Activated B cell treated with CpG ODN at 0.5 μM for 24 hours (primary cell): Measurements from ENCODE around the gene ZNF688. TPM values are rescaled to one million over a fixed set of nuclear protein-coding genes. Genes with fewer than 3 reads are reported as not detected.
A peak's percentile ranks its signal among the peaks of the same experiment; 100 is the strongest.

Experiments used
- ATAC-seq: fragments of 200-7000 bp; cut with Tn5 transposase; one replicate; pipeline ENCODE4 v1.10.0; 2021; ENCODE audit warnings: low read depth, mild to moderate bottlenecking, moderate library complexity
- CTCF ChIA-PET: fragments of 350-600 bp; sonication (Branson Sonifier 250); formaldehyde crosslinking; loops from one replicate; lab custom pipeline; 2021; ENCODE audit warnings: antibody characterized with exemption; lab: Charles Lee
- POLR2A ChIA-PET: fragments of 350-600 bp; sonication (Branson Sonifier 250); formaldehyde crosslinking; loops from one replicate; lab custom pipeline; 2021; ENCODE audit warnings: antibody characterized with exemption; lab: Charles Lee
- DNase-seq: peaks from one replicate; pipeline ENCODE4 v3.0.0; 2022
- H3K27ac Mint-ChIP-seq: one replicate; pipeline ENCODE4 v1.8.0; 2020; ENCODE audit warnings: mixed read lengths
- H3K27me3 Mint-ChIP-seq: one replicate; pipeline ENCODE4 v1.8.0; 2021; ENCODE audit warnings: mixed read lengths
- H3K36me3 Mint-ChIP-seq: one replicate; pipeline ENCODE4 v1.8.0; 2021; ENCODE audit warnings: low read depth, mixed read lengths
- H3K4me1 Mint-ChIP-seq: one replicate; pipeline ENCODE4 v1.8.0; 2021; ENCODE audit warnings: mixed read lengths
- H3K4me3 Mint-ChIP-seq: one replicate; pipeline ENCODE4 v1.8.0; 2020; ENCODE audit warnings: mild to moderate bottlenecking, mixed read lengths
- H3K9me3 Mint-ChIP-seq: one replicate; pipeline ENCODE4 v1.8.0; 2020; ENCODE audit warnings: mixed read lengths
- intact Hi-C: fragments of 100-400 bp; cut with micrococcal nuclease; formaldehyde crosslinking; loops from one replicate; pipeline ENCODE4 v1.15.1; 2024
- total RNA-seq: library from RNA; stranded (reverse); gene quantifications from 2 replicates; pipeline ENCODE4 v1.2.3, GENCODE V29; 2022
- TF ChIP-seq, protein P1 (sequence below): fragments of 200-600 bp; IDR thresholded peaks from one replicate; pipeline ENCODE4 v1.8.0; 2022; ENCODE audit warnings: antibody characterized with exemption, mild to moderate bottlenecking

The ZNF688 gene
- total RNA-seq, 1 donor from 2014 or later, result 14.7 TPM

DNA sequence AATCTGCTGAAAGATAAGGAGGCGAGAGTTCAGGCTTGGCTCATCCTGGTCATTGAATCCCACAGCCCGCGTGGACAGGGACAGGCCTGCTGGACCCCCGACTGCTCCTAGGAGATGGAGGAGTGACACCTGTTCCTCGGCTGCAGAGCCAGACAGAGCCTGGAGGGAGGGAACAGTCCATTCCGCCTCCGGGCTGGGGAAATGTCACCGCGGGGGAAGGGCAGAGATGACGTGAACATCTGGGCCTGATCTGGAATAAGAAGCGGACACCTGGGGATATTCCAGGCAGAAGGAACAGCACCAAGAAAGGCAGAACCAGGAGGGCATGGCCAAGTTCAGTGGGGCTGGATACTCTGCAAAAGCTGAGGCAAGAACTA lies 38.4 kb downstream of the ZNF688 start:
- Mint-ChIP-seq H3K36me3 (peaks cover 40% of the 10 kb centered on the region), H3K27ac (peak overlapping the region; percentile 83), H3K4me3 (peak overlapping the region; percentile 50), H3K9me3 (no peaks in the 10 kb centered on the region), H3K27me3 (no peaks in the 10 kb centered on the region), H3K4me1 (peaks cover 30% of the 10 kb centered on the region)
- ChIA-PET POLR2A (interaction anchor here (0.6 to 4.2 kb wide), 12 partner anchors 24 to 122 kb away, joined by 3 to 135 read pairs (median 22); partner anchors contain the start of genes DCTPP1, SEPHS2, ZNF688 and ZNF764), CTCF (no interaction called here)
- ATAC-seq (no peak), DNase-seq (no peak)
- TF ChIP-seq, protein P1, sequence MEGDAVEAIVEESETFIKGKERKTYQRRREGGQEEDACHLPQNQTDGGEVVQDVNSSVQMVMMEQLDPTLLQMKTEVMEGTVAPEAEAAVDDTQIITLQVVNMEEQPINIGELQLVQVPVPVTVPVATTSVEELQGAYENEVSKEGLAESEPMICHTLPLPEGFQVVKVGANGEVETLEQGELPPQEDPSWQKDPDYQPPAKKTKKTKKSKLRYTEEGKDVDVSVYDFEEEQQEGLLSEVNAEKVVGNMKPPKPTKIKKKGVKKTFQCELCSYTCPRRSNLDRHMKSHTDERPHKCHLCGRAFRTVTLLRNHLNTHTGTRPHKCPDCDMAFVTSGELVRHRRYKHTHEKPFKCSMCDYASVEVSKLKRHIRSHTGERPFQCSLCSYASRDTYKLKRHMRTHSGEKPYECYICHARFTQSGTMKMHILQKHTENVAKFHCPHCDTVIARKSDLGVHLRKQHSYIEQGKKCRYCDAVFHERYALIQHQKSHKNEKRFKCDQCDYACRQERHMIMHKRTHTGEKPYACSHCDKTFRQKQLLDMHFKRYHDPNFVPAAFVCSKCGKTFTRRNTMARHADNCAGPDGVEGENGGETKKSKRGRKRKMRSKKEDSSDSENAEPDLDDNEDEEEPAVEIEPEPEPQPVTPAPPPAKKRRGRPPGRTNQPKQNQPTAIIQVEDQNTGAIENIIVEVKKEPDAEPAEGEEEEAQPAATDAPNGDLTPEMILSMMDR, result no peak
- intact Hi-C loops, result no loop called here

- POLR2A ChIA-PET, result interaction anchor here (0.6 to 1.6 kb wide), 5 partner anchors 25 to 121 kb away, joined by 3 to 6 read pairs (median 4); partner anchors contain the start of gene ZNF764
Observed at GRCh38 chr16:30532285-30533145, 39.0 kb downstream of the ZNF688 start.

GRCh38 chr16:30530163-30531037 lies 41.1 kb downstream of the ZNF688 start:
- TF ChIP-seq, protein P1, result no peak
- Mint-ChIP-seq H3K4me1 (peaks cover 32% of the 10 kb centered on the region), H3K27ac (no peak overlapping the region), H3K4me3 (no peak overlapping the region), H3K27me3 (no peaks in the 10 kb centered on the region), H3K9me3 (no peaks in the 10 kb centered on the region), H3K36me3 (peaks cover 32% of the 10 kb centered on the region)
- CTCF ChIA-PET, result interaction anchor here (1.3 to 2.3 kb wide), 2 partner anchors 81 to 101 kb away, joined by 3 to 9 read pairs; partner anchors contain the start of gene DCTPP1
- intact Hi-C loops, result no loop called here
- DNase-seq, result no peak
- POLR2A ChIA-PET, result interaction anchor here (0.6 to 1.9 kb wide), 7 partner anchors 27 to 77 kb away, joined by 4 to 14 read pairs (median 5); partner anchors contain the start of genes ITGAL and ZNF764
- no peak for ATAC-seq

More at GRCh38 chr16:30532285-30533145, 39.0 kb downstream of the ZNF688 start:
- Mint-ChIP-seq H3K36me3 (peaks cover 35% of the 10 kb centered on the region), H3K4me1 (peaks cover 36% of the 10 kb centered on the region), H3K9me3 (no peaks in the 10 kb centered on the region), H3K27me3 (no peaks in the 10 kb centered on the region), H3K4me3 (no peak overlapping the region), H3K27ac (no peak overlapping the region)
- CTCF ChIA-PET, result no interaction called here
- intact Hi-C loops, result no loop called here
- DNase-seq (no peak), ATAC-seq (no peak)
- TF ChIP-seq, protein P1, result no peak

- H3K4me1 Mint-ChIP-seq, result peaks cover 29% of the 10 kb centered on the region
- TF ChIP-seq, protein P1, result no peak
- no peak for DNase-seq
- no peaks in the 10 kb centered on the region for H3K27me3 Mint-ChIP-seq
- intact Hi-C loops, result loop anchor here (5.0 kb wide), 3 partner anchors 192 to 437 kb away; partner anchors contain the start of genes FBXL19 and TBX6
- CTCF ChIA-PET, result interaction anchor here (1.1 to 2.3 kb wide), 4 partner anchors 70 to 99 kb away, joined by 3 to 9 read pairs (median 5); partner anchors contain the start of genes DCTPP1 and SEPHS2
- no peak overlapping the region for H3K4me3 Mint-ChIP-seq
- POLR2A ChIA-PET, result interaction anchor here (0.5 to 5.6 kb wide), 14 partner anchors 29 to 121 kb away, joined by 3 to 42 read pairs (median 4); partner anchors contain the start of genes DCTPP1, PRR14 and ZNF764
- H3K27ac Mint-ChIP-seq, result peak overlapping the region; percentile 99
- ATAC-seq, result no peak
- peaks cover 34% of the 10 kb centered on the region for H3K36me3 Mint-ChIP-seq
- H3K9me3 Mint-ChIP-seq, result no peaks in the 10 kb centered on the region
Observed at GRCh38 chr16:30528799-30529457, 42.6 kb downstream of the ZNF688 start.
